HepG2 (cell line): ENCODE measurements around the gene KCNB1. TPM values are rescaled to one million over a fixed set of nuclear protein-coding genes. Genes with fewer than 3 reads are reported as not detected.

Source experiments
- ATAC-seq: fragments of 200-7000 bp; cut with Tn5 transposase; 3 replicates; pipeline ENCODE4 v1.9.1; 2020; ENCODE audit warnings: mild to moderate bottlenecking, moderate library complexity
- BruUV-seq: library from RNA; stranded (reverse); fragments of 400-500 nt; replicated peaks from 2 replicates; lab custom pipeline; 2021; lab: Mats Ljungman, UMichigan
- CTCF ChIA-PET: fragments of 300-600 bp; formaldehyde crosslinking; extraction: SDS; loops from one replicate; lab custom pipeline; 2021; ENCODE audit warnings: low total read pairs, inconsistent platforms, low intra/inter-chr PET ratio; lab: Yijun Ruan, JAX
- POLR2A ChIA-PET: fragments of 350-600 bp; sonication (Branson Sonifier 250); formaldehyde crosslinking; loops from one replicate; lab custom pipeline; 2020; ENCODE audit warnings: antibody characterized with exemption, inconsistent platforms; lab: Yijun Ruan, JAX
- DNase-seq: peaks from one replicate; pipeline ENCODE4 v3.0.0-alpha.2; 2015; ENCODE audit warnings: low spot score
- FAIRE-seq: peaks from 3 replicates; lab custom pipeline; 2011; peaks lifted over from hg19 to GRCh38; lab: Jason Lieb, UNC
- H2AFZ ChIP-seq: one replicate; pipeline ENCODE4 v1.6.1; 2011; ENCODE audit warnings: low read length, inconsistent platforms
- H3K27ac ChIP-seq: fragments of 300-600 bp; 3 replicates; pipeline ENCODE4 v1.8.0; 2011; ENCODE audit warnings: mixed run types, mild to moderate bottlenecking, mixed read lengths, low read length, inconsistent platforms; ENCODE audit not compliant: insufficient read depth; ENCODE audit errors: extremely low read length
- H3K27me3 ChIP-seq, 2 experiments: fragments of 200-600 bp in 1 of 2; 2 replicates in 1 of 2; 3 replicates in 1 of 2; pipeline versions ENCODE4 v1.6.0 to v1.8.0; 2011; ENCODE audit warnings: low read length in 2 of 2, mild to moderate bottlenecking in 2 of 2, moderate library complexity in 2 of 2, inconsistent platforms in 1 of 2; ENCODE audit not compliant: insufficient read depth in 2 of 2, control insufficient read depth in 1 of 2
- H3K36me3 ChIP-seq, 2 experiments: fragments of 200-600 bp in 1 of 2; replicated peaks in 1 of 2; 2 replicates in 1 of 2; 3 replicates in 1 of 2; pipeline versions ENCODE4 v1.5.1 to v1.8.0; 2011; ENCODE audit warnings: low read length in 2 of 2, inconsistent platforms in 1 of 2; ENCODE audit not compliant: insufficient read depth in 2 of 2, control insufficient read depth in 1 of 2
- H3K4me1 ChIP-seq: 2 replicates; pipeline ENCODE4 v1.5.1; 2012; ENCODE audit warnings: low read length, inconsistent platforms; ENCODE audit not compliant: insufficient read depth
- H3K4me2 ChIP-seq: 2 replicates; pipeline ENCODE4 v1.6.0; 2011; ENCODE audit warnings: low read depth, low read length, inconsistent platforms
- H3K4me3 ChIP-seq, 3 experiments: fragments of 200-600 bp in 1 of 3; sonication (generic), shearing (Covaris generic) in 1 of 3; replicated peaks in 1 of 3; 2 replicates each; pipeline ENCODE4 v1.5.1; 2011 to 2016; ENCODE audit warnings: low read length in 3 of 3, inconsistent platforms in 2 of 3, low read depth in 2 of 3, mild to moderate bottlenecking in 2 of 3, control low read depth in 1 of 3, mixed read lengths in 1 of 3; ENCODE audit not compliant: insufficient read depth in 1 of 3
- H3K79me2 ChIP-seq: one replicate; pipeline ENCODE4 v1.6.1; 2011; ENCODE audit warnings: low read length, inconsistent platforms; ENCODE audit not compliant: insufficient read depth
- H3K9ac ChIP-seq: 2 replicates; pipeline ENCODE4 v1.6.0; 2011; ENCODE audit warnings: mild to moderate bottlenecking, low read depth, low read length, inconsistent platforms; ENCODE audit not compliant: insufficient read depth
- H3K9me3 ChIP-seq: 2 replicates; pipeline ENCODE4 v1.5.1; 2012; ENCODE audit warnings: mild to moderate bottlenecking, low read length
- H4K20me1 ChIP-seq: 2 replicates; pipeline ENCODE4 v1.6.0; 2011; ENCODE audit warnings: inconsistent platforms, mild to moderate bottlenecking, low read length, moderate library complexity; ENCODE audit not compliant: insufficient read depth
- XRCC5 ChIP-seq: fragments of 200-400 bp; formaldehyde crosslinking; optimal IDR thresholded peaks from 2 replicates; pipeline ENCODE3; 2017; ENCODE audit warnings: mild to moderate bottlenecking, low read length
- ZKSCAN1 ChIP-seq: fragments of 150-350 bp; IDR thresholded peaks from 2 replicates; pipeline ENCODE4 v1.6.1; 2014; ENCODE audit warnings: low read length
- WGBS: methylation state at CpG from one replicate; pipeline ENCODE4 v1.1.6; 2017; ENCODE audit warnings: low lambda C conversion rate; 5-methylcytosine and 5-hydroxymethylcytosine counted together
- in situ Hi-C: cut with HindIII; loops from 2 replicates; pipeline ENCODE4 v1.10.0; 2017; ENCODE audit warnings: low pct_unique_long_range_greater_than_20kb; ENCODE audit not compliant: extremely low pct_ligation_motif_present
- intact Hi-C: fragments of 100-400 bp; cut with micrococcal nuclease; formaldehyde crosslinking; loops from one replicate; pipeline ENCODE4 v1.10.0; 2022; ENCODE audit not compliant: unreplicated experiment
- polyA plus RNA-seq, 8 experiments: library from polyadenylated mRNA; depleted of rRNA in 3 of 8; stranded (reverse) in 7 of 8; unstranded in 1 of 8; fragments of >200 nt; fragmentation: Illumina TruSeq in 4 of 8; extraction: Trizol in 4 of 8; gene quantifications; 2 replicates each; pipeline versions ENCODE4 v1.2.1 to v1.2.3, GENCODE V29; 2011 to 2016; ENCODE audit warnings: low read depth in 4 of 8, missing spikeins in 1 of 8, mixed read lengths in 1 of 8; ENCODE audit not compliant: insufficient read depth in 1 of 8
- total RNA-seq, 5 experiments: library from RNA; depleted of rRNA; stranded (reverse); fragments of >200 nt; fragmentation: Illumina TruSeq; extraction: Trizol; gene quantifications; 2 replicates each; pipeline ENCODE4 v1.2.3, GENCODE V29; 2016; ENCODE audit warnings: low read depth in 1 of 5
- TF ChIP-seq, protein P1 (sequence below): sonication (generic); formaldehyde crosslinking; IDR thresholded peaks from 2 replicates; pipeline ENCODE4 v1.4.0; 2020; ENCODE audit warnings: missing genetic modification reagents
- TF ChIP-seq, protein P2 (sequence below): sonication (generic); formaldehyde crosslinking; IDR thresholded peaks from 2 replicates; pipeline ENCODE4 v1.5.0; 2020; ENCODE audit warnings: mild to moderate bottlenecking, missing genetic modification reagents, borderline replicate concordance
- TF ChIP-seq, protein P3 (sequence below): IDR thresholded peaks from 2 replicates; pipeline ENCODE4 v1.6.1; 2016; ENCODE audit warnings: low read depth

The KCNB1 gene
- total and polyA plus RNA-seq, 2 of the 13 experiments (the other 11 are each of a cell fraction or from before 2014, with no cell fraction given) = 0.02 TPM; not detected in 1

DNA sequence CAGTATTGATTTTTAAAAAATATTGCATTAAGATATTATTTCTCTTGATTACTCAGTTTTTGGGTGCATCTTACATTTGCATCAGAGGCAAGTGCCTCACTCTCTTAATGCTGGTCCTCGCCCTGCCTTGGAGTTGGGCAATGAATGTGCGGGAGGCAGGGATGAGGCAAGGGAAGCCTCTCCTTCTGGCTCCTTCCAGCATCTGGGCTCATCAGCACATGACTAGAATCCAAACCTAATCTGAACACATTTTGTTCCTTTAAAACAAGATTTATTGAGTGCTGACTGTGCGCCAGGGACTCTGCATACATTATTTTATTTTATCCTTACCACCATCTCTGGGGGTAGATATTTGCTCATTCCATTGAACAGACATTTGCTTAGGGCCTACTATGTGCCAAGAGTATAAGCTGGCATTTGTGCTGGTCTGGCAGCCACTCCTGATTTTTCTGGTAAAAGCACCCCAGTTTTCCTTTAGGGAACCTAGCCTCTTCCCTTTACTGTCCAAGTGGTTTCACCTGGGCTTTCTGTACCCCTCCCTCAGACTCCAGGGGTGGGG, 132.7 kb downstream of the KCNB1 start:
- in situ Hi-C loops (loop anchor here (25.0 kb wide), 1 partner anchor 538 kb away; no protein-coding TSS in a partner anchor), intact Hi-C loops (no loop called here)
- H3K9ac ChIP-seq = no peak overlapping the region
- no peak overlapping the region for H3K27ac ChIP-seq
- H3K36me3 ChIP-seq = no peaks in the 10 kb centered on the region
- no peak overlapping the region for H3K4me3 ChIP-seq
- H3K27me3 ChIP-seq = peaks cover 6 to 15% of the 10 kb centered on the region in 2 experiments; a peak in 3 of 5 replicates
- no peak overlapping the region for H3K4me2 ChIP-seq
- DNase-seq (no peak), FAIRE-seq (no peak), ATAC-seq (no peak)
- H3K9me3 ChIP-seq = no peaks in the 10 kb centered on the region
- no TSS peak for BruUV-seq
- no peaks in the 10 kb centered on the region for H3K79me2 ChIP-seq
- H2AFZ ChIP-seq = no peak overlapping the region
- TF ChIP-seq, protein P1, sequence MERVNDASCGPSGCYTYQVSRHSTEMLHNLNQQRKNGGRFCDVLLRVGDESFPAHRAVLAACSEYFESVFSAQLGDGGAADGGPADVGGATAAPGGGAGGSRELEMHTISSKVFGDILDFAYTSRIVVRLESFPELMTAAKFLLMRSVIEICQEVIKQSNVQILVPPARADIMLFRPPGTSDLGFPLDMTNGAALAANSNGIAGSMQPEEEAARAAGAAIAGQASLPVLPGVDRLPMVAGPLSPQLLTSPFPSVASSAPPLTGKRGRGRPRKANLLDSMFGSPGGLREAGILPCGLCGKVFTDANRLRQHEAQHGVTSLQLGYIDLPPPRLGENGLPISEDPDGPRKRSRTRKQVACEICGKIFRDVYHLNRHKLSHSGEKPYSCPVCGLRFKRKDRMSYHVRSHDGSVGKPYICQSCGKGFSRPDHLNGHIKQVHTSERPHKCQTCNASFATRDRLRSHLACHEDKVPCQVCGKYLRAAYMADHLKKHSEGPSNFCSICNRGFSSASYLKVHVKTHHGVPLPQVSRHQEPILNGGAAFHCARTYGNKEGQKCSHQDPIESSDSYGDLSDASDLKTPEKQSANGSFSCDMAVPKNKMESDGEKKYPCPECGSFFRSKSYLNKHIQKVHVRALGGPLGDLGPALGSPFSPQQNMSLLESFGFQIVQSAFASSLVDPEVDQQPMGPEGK (CRISPR knock-in tag) = no peak
- peak; percentile 85 for TF ChIP-seq ZKSCAN1
- ChIA-PET CTCF (no interaction called here), POLR2A (no interaction called here)
- no peaks in the 10 kb centered on the region for H4K20me1 ChIP-seq
- H3K4me1 ChIP-seq = no peaks in the 10 kb centered on the region
- WGBS = 39% methylated on average over 3 of the region's 3 CpGs

DNA sequence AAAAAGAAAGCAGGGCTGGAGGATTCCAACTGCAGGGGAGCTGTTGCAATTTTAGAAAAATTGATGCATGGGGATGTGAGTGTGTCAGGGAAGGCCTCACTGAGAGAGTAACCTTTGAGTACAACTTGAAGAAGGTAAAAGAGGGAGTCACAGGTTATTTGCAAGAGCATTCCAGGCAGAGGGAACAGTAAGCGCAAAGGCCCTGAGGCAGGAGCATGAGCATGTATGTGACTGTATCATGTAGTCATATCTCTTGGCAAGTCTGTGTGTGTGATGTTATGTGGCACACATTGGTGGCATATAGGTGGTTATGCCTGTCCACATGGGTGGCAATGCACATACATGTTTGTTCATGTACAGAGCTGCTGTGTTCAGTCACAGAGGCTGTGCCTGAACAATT, 133.4 kb downstream of the KCNB1 start:
- CTCF ChIA-PET = no interaction called here
- WGBS = 95% methylated on average over 1 of the region's 1 CpG
- TF ChIP-seq, protein P2, sequence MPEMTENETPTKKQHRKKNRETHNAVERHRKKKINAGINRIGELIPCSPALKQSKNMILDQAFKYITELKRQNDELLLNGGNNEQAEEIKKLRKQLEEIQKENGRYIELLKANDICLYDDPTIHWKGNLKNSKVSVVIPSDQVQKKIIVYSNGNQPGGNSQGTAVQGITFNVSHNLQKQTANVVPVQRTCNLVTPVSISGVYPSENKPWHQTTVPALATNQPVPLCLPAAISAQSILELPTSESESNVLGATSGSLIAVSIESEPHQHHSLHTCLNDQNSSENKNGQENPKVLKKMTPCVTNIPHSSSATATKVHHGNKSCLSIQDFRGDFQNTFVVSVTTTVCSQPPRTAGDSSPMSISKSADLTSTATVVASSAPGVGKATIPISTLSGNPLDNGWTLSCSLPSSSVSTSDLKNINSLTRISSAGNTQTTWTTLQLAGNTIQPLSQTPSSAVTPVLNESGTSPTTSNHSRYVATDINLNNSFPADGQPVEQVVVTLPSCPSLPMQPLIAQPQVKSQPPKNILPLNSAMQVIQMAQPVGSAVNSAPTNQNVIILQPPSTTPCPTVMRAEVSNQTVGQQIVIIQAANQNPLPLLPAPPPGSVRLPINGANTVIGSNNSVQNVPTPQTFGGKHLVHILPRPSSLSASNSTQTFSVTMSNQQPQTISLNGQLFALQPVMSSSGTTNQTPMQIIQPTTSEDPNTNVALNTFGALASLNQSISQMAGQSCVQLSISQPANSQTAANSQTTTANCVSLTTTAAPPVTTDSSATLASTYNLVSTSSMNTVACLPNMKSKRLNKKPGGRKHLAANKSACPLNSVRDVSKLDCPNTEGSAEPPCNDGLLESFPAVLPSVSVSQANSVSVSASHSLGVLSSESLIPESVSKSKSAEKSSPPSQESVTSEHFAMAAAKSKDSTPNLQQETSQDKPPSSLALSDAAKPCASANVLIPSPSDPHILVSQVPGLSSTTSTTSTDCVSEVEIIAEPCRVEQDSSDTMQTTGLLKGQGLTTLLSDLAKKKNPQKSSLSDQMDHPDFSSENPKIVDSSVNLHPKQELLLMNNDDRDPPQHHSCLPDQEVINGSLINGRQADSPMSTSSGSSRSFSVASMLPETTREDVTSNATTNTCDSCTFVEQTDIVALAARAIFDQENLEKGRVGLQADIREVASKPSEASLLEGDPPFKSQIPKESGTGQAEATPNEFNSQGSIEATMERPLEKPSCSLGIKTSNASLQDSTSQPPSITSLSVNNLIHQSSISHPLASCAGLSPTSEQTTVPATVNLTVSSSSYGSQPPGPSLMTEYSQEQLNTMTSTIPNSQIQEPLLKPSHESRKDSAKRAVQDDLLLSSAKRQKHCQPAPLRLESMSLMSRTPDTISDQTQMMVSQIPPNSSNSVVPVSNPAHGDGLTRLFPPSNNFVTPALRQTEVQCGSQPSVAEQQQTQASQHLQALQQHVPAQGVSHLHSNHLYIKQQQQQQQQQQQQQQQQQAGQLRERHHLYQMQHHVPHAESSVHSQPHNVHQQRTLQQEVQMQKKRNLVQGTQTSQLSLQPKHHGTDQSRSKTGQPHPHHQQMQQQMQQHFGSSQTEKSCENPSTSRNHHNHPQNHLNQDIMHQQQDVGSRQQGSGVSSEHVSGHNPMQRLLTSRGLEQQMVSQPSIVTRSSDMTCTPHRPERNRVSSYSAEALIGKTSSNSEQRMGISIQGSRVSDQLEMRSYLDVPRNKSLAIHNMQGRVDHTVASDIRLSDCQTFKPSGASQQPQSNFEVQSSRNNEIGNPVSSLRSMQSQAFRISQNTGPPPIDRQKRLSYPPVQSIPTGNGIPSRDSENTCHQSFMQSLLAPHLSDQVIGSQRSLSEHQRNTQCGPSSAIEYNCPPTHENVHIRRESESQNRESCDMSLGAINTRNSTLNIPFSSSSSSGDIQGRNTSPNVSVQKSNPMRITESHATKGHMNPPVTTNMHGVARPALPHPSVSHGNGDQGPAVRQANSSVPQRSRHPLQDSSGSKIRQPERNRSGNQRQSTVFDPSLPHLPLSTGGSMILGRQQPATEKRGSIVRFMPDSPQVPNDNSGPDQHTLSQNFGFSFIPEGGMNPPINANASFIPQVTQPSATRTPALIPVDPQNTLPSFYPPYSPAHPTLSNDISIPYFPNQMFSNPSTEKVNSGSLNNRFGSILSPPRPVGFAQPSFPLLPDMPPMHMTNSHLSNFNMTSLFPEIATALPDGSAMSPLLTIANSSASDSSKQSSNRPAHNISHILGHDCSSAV (CRISPR knock-in tag) = no peak
- TF ChIP-seq, protein P3, sequence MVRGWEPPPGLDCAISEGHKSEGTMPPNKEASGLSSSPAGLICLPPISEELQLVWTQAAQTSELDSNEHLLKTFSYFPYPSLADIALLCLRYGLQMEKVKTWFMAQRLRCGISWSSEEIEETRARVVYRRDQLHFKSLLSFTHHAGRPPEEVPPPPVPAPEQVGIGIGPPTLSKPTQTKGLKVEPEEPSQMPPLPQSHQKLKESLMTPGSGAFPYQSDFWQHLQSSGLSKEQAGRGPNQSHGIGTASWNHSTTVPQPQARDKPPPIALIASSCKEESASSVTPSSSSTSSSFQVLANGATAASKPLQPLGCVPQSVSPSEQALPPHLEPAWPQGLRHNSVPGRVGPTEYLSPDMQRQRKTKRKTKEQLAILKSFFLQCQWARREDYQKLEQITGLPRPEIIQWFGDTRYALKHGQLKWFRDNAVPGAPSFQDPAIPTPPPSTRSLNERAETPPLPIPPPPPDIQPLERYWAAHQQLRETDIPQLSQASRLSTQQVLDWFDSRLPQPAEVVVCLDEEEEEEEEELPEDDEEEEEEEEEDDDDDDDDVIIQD (CRISPR knock-in tag) = no peak
- no peak for TF ChIP-seq XRCC5

More for the DNA sequence above, 133.4 kb downstream of the KCNB1 start:
- Histone ChIP-seq H3K9me3 (no peaks in the 10 kb centered on the region), H3K27me3 (peaks cover 8 to 21% of the 10 kb centered on the region in 2 experiments; a peak in 3 of 5 replicates), H3K36me3 (no peaks in the 10 kb centered on the region), H3K9ac (no peak overlapping the region), H3K4me3 (no peak overlapping the region), H3K79me2 (no peaks in the 10 kb centered on the region), H4K20me1 (no peaks in the 10 kb centered on the region), H3K4me1 (no peaks in the 10 kb centered on the region), H3K4me2 (no peak overlapping the region), H3K27ac (no peak overlapping the region), H2AFZ (no peak overlapping the region)
- intact Hi-C loops (no loop called here), in situ Hi-C loops (loop anchor here (25.0 kb wide), 1 partner anchor 538 kb away; no protein-coding TSS in a partner anchor)
- POLR2A ChIA-PET = no interaction called here
- BruUV-seq = no TSS peak
- no peak for DNase-seq
- no peak for ATAC-seq
- FAIRE-seq = no peak
